GM12891 (cell line): ENCODE measurements around the gene VPS13D.

Experiments used
- DNase-seq: peaks from one replicate; pipeline ENCODE4 v3.0.0; 2011; ENCODE audit warnings: low spot score; ENCODE audit not compliant: insufficient read length
- FAIRE-seq: peaks from 2 replicates; lab custom pipeline; 2011; peaks lifted over from hg19 to GRCh38; lab: Jason Lieb, UNC
- PAX5 ChIP-seq: IDR thresholded peaks from 2 replicates; pipeline ENCODE4 v1.6.1; 2011; ENCODE audit warnings: low read length, moderate library complexity, mild to moderate bottlenecking; ENCODE audit not compliant: insufficient read depth, severe bottlenecking
- POLR2A ChIP-seq: IDR thresholded peaks from 2 replicates; pipeline ENCODE4 v1.6.1; 2011; ENCODE audit warnings: low read depth, low read length, control low read depth
- POLR2AphosphoS5 ChIP-seq: IDR thresholded peaks from 2 replicates; pipeline ENCODE4 v1.6.1; 2011; ENCODE audit warnings: low read depth, low read length, control low read depth
- POU2F2 ChIP-seq: IDR thresholded peaks from 2 replicates; pipeline ENCODE4 v1.6.1; 2011; ENCODE audit warnings: low read depth, mild to moderate bottlenecking, control low read depth, low read length, moderate library complexity
- SPI1 ChIP-seq: IDR thresholded peaks from 2 replicates; pipeline ENCODE4 v1.6.1; 2011; ENCODE audit warnings: low read depth, low read length, control low read depth
- TAF1 ChIP-seq: IDR thresholded peaks from 2 replicates; pipeline ENCODE4 v1.6.1; 2011; ENCODE audit warnings: low read depth, low read length, control low read depth

Gene VPS13D

GRCh38 chr1:12408662-12409061, 178.8 kb downstream of the VPS13D start:
- FAIRE-seq (no peak), DNase-seq (no peak)
- no peak for TF ChIP-seq SPI1

GRCh38 chr1:12409681-12410080, 179.9 kb downstream of the VPS13D start:
- no peak for FAIRE-seq
- DNase-seq, result no peak
- no peak for TF ChIP-seq SPI1
- TF ChIP-seq POLR2A, result no peak
- TF ChIP-seq POLR2AphosphoS5, result no peak
- TF ChIP-seq TAF1, result no peak
- TF ChIP-seq POU2F2, result no peak
- no peak for TF ChIP-seq PAX5

- FAIRE-seq (no peak), DNase-seq (no peak)
- no peak for TF ChIP-seq POLR2AphosphoS5
- TF ChIP-seq POLR2A, result no peak
- TF ChIP-seq POU2F2, result no peak
- TF ChIP-seq TAF1, result no peak
- no peak for TF ChIP-seq PAX5
- TF ChIP-seq SPI1, result no peak
Measured at GRCh38 chr1:12410351-12410750, 180.5 kb downstream of the VPS13D start.

- FAIRE-seq (no peak), DNase-seq (no peak)
- TF ChIP-seq POU2F2 (no peak), PAX5 (no peak), POLR2AphosphoS5 (no peak), POLR2A (no peak), SPI1 (no peak)
Measured at GRCh38 chr1:12411098-12411497, 181.3 kb downstream of the VPS13D start.

GRCh38 chr1:12411747-12412146, 181.9 kb downstream of the VPS13D start:
- no peak for TF ChIP-seq POLR2AphosphoS5
- no peak for TF ChIP-seq POU2F2
- no peak for TF ChIP-seq TAF1
- TF ChIP-seq SPI1, result no peak
- no peak for TF ChIP-seq POLR2A
- TF ChIP-seq PAX5, result no peak
- DNase-seq (no peak), FAIRE-seq (no peak)

- no peak for DNase-seq
- TF ChIP-seq PAX5 (no peak), POU2F2 (no peak), SPI1 (no peak), POLR2AphosphoS5 (no peak), TAF1 (no peak), POLR2A (no peak)
- FAIRE-seq, result no peak
Measured at GRCh38 chr1:12412439-12412838, 182.6 kb downstream of the VPS13D start.

- no peak for FAIRE-seq
- no peak for DNase-seq
- TF ChIP-seq POLR2AphosphoS5 (no peak), TAF1 (no peak), SPI1 (no peak), PAX5 (no peak), POU2F2 (no peak), POLR2A (no peak)
Measured at GRCh38 chr1:12413664-12414410, 184.0 kb downstream of the VPS13D start.

- no peak for FAIRE-seq
- no peak for DNase-seq
- TF ChIP-seq SPI1 (no peak), POLR2AphosphoS5 (no peak), POU2F2 (no peak), PAX5 (no peak)
Measured at GRCh38 chr1:12414444-12415018, 184.7 kb downstream of the VPS13D start.

- TF ChIP-seq POLR2A (no peak), PAX5 (no peak), POU2F2 (no peak), POLR2AphosphoS5 (no peak), TAF1 (no peak), SPI1 (no peak)
- DNase-seq (no peak), FAIRE-seq (no peak)
Measured at GRCh38 chr1:12415038-12415466, 185.2 kb downstream of the VPS13D start.

- DNase-seq (no peak), FAIRE-seq (no peak)
- TF ChIP-seq POLR2A (no peak), TAF1 (no peak), PAX5 (no peak), POLR2AphosphoS5 (no peak), POU2F2 (no peak), SPI1 (no peak)
Measured at GRCh38 chr1:12416101-12416500, 186.3 kb downstream of the VPS13D start.

GRCh38 chr1:12416744-12417143, 186.9 kb downstream of the VPS13D start:
- TF ChIP-seq PAX5 (no peak), SPI1 (no peak), TAF1 (no peak), POLR2A (no peak), POU2F2 (no peak), POLR2AphosphoS5 (no peak)
- FAIRE-seq, result no peak
- DNase-seq, result no peak
